ENCODE results near the gene ATF7.
A peak's percentile ranks its signal among the peaks of the same experiment; 100 is the strongest.

ATF7 gene

DNA sequence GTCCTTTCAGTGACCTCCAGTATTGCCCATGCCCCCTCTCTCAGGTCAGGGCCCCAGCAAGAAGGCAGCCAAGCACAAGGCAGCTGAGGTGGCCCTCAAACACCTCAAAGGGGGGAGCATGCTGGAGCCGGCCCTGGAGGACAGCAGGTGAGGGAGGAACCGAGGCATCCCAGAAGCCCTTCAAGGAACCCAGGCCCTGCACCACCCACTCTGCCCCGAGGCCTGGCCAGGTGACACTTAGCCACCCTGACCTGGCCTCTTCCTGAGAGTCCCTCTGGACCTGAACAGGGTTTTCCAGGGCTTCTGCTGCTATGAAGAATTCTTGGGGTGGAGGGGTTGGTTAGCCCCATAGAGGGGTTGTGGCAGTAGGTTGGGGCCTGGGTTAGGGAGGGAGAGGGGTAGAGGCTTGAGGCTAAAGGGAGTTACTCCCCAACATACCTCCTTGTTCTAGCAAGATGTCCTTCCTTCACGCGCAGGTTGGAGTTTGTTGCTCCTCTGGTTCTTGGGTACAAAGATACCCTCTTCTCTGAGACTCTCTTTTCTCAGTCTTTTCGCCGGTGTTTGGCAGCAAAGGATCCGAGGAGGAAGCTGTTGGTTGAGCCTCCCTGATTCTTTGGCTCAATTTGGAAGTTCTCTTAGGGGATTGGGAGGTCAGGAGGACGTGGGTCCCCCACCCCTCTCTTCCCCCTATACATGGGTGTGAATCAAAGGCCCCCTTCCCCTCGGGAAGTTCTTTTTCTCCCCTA lies 123.0 kb downstream of the ATF7 start:
- no peak for DNase-seq (ENCODE audit: low spot score)
- TF ChIP-seq, protein P1, sequence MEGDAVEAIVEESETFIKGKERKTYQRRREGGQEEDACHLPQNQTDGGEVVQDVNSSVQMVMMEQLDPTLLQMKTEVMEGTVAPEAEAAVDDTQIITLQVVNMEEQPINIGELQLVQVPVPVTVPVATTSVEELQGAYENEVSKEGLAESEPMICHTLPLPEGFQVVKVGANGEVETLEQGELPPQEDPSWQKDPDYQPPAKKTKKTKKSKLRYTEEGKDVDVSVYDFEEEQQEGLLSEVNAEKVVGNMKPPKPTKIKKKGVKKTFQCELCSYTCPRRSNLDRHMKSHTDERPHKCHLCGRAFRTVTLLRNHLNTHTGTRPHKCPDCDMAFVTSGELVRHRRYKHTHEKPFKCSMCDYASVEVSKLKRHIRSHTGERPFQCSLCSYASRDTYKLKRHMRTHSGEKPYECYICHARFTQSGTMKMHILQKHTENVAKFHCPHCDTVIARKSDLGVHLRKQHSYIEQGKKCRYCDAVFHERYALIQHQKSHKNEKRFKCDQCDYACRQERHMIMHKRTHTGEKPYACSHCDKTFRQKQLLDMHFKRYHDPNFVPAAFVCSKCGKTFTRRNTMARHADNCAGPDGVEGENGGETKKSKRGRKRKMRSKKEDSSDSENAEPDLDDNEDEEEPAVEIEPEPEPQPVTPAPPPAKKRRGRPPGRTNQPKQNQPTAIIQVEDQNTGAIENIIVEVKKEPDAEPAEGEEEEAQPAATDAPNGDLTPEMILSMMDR (IDR thresholded peaks at IDR 0.05; ENCODE audit: extremely low read depth, missing control alignments) = no peak

DNA sequence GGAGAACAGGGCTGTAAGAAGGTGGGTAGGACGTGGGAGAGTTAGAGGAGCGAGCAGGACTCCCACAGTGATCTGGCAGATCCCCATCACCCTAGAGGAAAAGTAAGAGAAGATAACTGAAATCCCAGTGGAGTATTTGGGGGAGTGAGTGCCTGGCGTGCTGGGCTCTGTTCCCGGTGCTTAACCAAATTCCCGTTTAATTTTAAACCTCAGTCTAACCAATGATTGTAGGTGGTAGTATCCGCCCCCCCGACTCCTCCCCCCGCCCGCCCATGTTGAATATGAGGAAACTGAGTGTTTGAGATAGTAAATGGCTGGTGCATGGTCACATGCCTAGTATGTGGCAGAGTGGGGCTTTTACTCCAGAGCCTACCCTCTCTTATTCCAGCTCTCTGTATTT lies 123.9 kb downstream of the ATF7 start:
- DNase-seq (ENCODE audit: low spot score) = no peak
- TF ChIP-seq, protein P1 (IDR thresholded peaks at IDR 0.05; ENCODE audit: extremely low read depth, missing control alignments) = no peak

DNA sequence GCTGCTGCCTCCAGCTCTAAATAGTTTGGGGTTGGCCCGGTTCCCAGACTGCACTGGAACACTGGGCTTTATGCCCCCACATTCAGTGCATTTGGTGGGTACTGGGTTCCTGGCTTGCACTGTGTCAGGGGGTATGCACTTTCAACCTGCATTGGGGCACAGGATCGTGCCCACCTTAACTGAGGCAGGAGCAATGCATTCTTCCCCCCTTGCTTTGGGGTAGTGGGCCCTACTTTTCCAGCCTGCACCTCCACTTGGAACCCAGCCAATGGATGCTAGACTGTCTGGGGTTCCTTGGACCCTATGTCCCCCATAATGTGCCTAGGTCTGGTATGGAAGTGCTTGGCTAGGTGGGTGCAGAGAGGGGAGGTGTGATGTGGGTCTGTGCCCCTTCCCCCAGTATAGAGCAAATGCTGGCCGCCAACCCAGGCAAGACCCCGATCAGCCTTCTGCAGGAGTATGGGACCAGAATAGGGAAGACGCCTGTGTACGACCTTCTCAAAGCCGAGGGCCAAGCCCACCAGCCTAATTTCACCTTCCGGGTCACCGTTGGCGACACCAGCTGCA lies 124.5 kb downstream of the ATF7 start:
- TF ChIP-seq, protein P1 (IDR thresholded peaks at IDR 0.05; ENCODE audit: extremely low read depth, missing control alignments) = no peak
- DNase-seq (ENCODE audit: low spot score) = no peak

DNA sequence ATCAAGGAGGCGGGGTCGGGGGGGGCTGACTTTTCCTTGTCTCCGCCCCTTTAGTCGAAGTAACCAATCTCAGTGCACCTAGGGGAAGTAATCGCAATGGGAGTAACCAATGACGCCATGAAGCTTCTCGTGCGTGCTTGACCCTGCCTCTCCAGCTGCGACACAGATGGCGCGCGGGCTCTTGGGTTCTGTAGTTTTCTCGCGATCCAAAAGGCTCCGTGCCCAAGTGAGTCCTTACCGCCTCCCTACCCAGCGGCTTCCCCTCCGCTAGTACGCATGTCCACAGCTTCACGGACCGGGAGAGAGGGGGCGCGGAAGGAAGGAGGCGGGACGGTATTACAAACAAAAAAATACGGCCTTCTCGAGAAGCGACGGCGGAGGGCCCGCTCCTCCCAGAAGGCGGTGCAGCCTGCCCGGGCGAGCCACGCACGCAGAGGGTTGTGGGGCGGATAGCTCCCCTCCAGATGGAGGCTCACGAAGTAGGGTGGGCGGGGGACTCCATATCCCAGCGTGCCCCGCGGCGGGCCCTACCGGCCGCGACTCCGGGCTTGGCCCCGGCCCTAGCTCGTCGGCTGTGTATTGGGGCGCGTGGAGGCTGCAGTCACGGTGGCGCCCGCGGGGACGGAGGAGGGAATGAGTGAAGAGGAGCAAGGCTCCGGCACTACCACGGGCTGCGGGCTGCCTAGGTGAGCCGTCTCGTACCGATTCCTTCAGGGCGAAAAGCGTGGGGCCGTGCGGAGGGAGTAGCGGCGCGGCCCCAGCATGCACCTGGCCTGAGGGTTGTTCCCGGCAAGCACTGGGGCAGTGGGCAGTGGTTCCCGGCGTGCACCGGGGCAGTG lies 125.2 kb downstream of the ATF7 start, which contains the start of gene TARBP2:
TARBP2 (plus strand) TSS at position 508 of the 839 bp plus-strand sequence; CDS start at position 634, 126 bp downstream.
- peak; percentile 97 for DNase-seq (ENCODE audit: low spot score)
- TF ChIP-seq, protein P1 (IDR thresholded peaks at IDR 0.05; ENCODE audit: extremely low read depth, missing control alignments) = no peak

DNA sequence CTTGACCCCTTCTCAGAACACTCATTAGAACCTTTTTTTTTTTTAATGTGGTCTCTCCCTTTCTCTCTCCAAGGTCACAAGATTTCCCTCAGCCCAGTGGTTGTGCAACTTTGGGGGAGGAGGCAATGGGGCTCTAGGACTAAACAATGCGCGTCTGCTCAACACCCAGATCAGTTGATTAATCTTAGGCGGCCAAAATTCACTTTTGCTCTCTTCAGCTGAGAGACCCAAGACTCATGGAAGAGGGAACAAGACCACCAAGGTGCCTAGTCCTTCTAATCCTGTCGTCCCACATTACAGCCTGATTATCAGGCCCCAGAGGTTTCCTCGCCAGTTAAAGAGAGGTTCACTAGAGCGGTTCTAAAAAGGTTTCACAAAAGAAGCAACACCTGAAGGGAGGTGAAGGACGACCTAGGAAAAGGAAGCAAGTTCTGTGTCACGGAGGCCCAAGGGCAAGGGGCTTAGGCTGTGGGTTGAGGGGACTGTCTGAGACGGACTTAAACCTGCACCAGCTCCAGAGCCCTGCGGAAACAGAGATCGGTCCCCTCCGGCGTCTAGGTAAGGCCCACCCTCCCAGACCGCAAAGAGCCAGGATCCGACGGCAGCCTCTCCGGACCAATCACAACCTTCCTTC lies 125.9 kb downstream of the ATF7 start:
- TF ChIP-seq, protein P1 (IDR thresholded peaks at IDR 0.05; ENCODE audit: extremely low read depth, missing control alignments) = no peak
- DNase-seq (ENCODE audit: low spot score) = no peak

DNA sequence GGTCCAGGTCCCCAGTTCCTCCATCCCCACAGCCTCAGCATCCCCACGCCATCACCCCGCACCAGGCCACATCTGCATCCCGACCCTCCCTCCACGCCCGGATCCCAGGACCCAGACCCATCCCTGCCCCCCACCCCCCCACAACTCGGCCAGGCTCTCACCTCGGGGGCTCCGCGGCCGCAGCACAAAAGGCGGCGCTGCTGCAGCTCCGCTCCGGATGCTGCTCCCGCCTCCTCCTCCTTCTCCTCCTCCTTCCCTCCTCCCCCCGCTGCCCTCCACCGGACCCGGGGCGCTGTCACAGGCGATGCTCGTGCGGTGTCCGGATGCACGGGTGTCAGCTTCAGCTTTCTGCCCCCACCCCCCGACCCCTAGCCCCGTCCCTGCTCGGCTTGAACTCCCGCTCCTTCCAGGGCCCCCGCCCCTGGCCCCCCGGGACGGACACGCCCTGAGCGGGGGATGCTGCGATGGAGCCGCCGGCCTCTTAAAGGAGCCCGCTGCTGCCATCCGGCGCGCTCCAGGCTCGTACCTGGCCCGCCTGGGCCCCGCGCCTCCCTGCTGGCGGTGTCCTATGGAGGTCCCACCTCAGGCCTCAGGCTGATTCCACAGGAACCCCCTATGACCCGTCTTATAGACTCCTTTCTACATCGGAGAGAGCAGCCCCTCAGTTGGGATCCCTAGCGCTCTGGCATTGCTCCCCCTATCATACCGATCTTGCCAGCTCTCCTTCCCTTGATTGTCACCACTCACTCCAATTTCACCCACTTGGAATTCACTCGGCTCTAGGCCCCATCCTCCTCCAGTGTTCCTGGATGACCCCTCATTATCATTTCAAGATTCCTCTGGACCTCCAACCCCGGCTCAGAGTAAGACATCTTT lies 126.7 kb downstream of the ATF7 start, which contains the start of gene MAP3K12:
MAP3K12 (minus strand) TSS at position 193 of the 876 bp plus-strand sequence. CDS start 12,067 bp downstream, outside the sequence.
- TF ChIP-seq, protein P1 (IDR thresholded peaks at IDR 0.05; ENCODE audit: extremely low read depth, missing control alignments) = peak; percentile 24
- DNase-seq (ENCODE audit: low spot score) = peak; percentile 65

Data from GM20000 (cell line).